WTC11 (cell line): ENCODE results near the gene KCND3. TPM values are rescaled to one million over a fixed set of nuclear protein-coding genes. Genes with fewer than 3 reads are reported as not detected.

Experiments
- ATAC-seq: fragments of 200-7000 bp; cut with Tn5 transposase; 2 replicates; pipeline ENCODE4 v1.10.0; 2021; ENCODE audit warnings: mild to moderate bottlenecking, moderate library complexity
- CTCF ChIA-PET: fragments of 300-600 bp; sonication (Branson Sonifier 250); formaldehyde crosslinking; loops from one replicate; lab custom pipeline; 2021; ENCODE audit warnings: antibody characterized with exemption; lab: Charles Lee
- POLR2A ChIA-PET: fragments of 350-600 bp; sonication (Branson Sonifier 250); formaldehyde crosslinking; loops from one replicate; lab custom pipeline; 2021; ENCODE audit warnings: antibody characterized with exemption; lab: Charles Lee
- DNase-seq: peaks from one replicate; pipeline ENCODE4 v3.0.0; 2021; ENCODE audit warnings: low spot score
- H3K27ac Mint-ChIP-seq: 2 replicates; pipeline ENCODE4 v1.8.0; 2021; ENCODE audit warnings: mixed read lengths
- H3K27me3 Mint-ChIP-seq: 2 replicates; pipeline ENCODE4 v1.8.0; 2021; ENCODE audit warnings: low read depth, mild to moderate bottlenecking, moderate library complexity, mixed read lengths
- H3K36me3 Mint-ChIP-seq: 2 replicates; pipeline ENCODE4 v1.8.0; 2021; ENCODE audit warnings: mixed read lengths
- H3K4me1 Mint-ChIP-seq: 2 replicates; pipeline ENCODE4 v1.8.0; 2022; ENCODE audit warnings: mixed read lengths
- H3K4me3 Mint-ChIP-seq: 2 replicates; pipeline ENCODE4 v1.8.0; 2021; ENCODE audit warnings: mild to moderate bottlenecking, moderate library complexity, mixed read lengths
- H3K9me3 Mint-ChIP-seq: 2 replicates; pipeline ENCODE4 v1.8.0; 2021; ENCODE audit warnings: mixed read lengths
- AFF4 ChIP-seq: sonication (generic); formaldehyde crosslinking; IDR thresholded peaks from 2 replicates; pipeline ENCODE4 v1.8.1; 2023; ENCODE audit warnings: mild to moderate bottlenecking, missing genetic modification reagents, borderline replicate concordance
- ATF3 ChIP-seq: sonication (generic); formaldehyde crosslinking; conservative IDR thresholded peaks from 2 replicates; pipeline ENCODE4 v1.8.1; 2022; ENCODE audit warnings: mild to moderate bottlenecking, missing genetic modification reagents
- HMGA2 ChIP-seq: fragments of 250-450 bp; sonication (Bioruptor Pico); IDR thresholded peaks from 2 replicates; pipeline ENCODE4 v1.4.0; 2021; ENCODE audit warnings: mild to moderate bottlenecking, moderate library complexity
- STAT6 ChIP-seq: sonication (generic); formaldehyde crosslinking; conservative IDR thresholded peaks from 2 replicates; pipeline ENCODE4 v1.8.1; 2023; ENCODE audit warnings: mild to moderate bottlenecking, low read depth, missing genetic modification reagents, moderate library complexity
- ZNF263 ChIP-seq: sonication (generic); formaldehyde crosslinking; IDR thresholded peaks from 2 replicates; pipeline ENCODE4 v1.8.1; 2022; ENCODE audit warnings: low read depth, mild to moderate bottlenecking, moderate library complexity, missing genetic modification reagents
- ZNF317 ChIP-seq: sonication (generic); formaldehyde crosslinking; IDR thresholded peaks from 2 replicates; pipeline ENCODE4 v1.8.1; 2023; ENCODE audit warnings: low read depth, mild to moderate bottlenecking, moderate library complexity, missing genetic modification reagents, borderline replicate concordance
- ZNF416 ChIP-seq: fragments of 250-450 bp; sonication (Bioruptor Pico); IDR thresholded peaks from 2 replicates; pipeline ENCODE4 v1.9.0; 2021; ENCODE audit warnings: mild to moderate bottlenecking, inconsistent platforms
- total RNA-seq: library from RNA; stranded (reverse); gene quantifications from 3 replicates; pipeline ENCODE4 v1.2.3, GENCODE V29; 2021
- TF ChIP-seq, protein P1 (sequence below): sonication (generic); formaldehyde crosslinking; IDR thresholded peaks from 2 replicates; pipeline ENCODE4 v1.8.0; 2023; ENCODE audit warnings: missing genetic modification reagents, mild to moderate bottlenecking, borderline replicate concordance
- TF ChIP-seq, protein P2 (sequence below): sonication (generic); formaldehyde crosslinking; IDR thresholded peaks from 2 replicates; pipeline ENCODE4 v1.8.1; 2023; ENCODE audit warnings: mild to moderate bottlenecking, missing genetic modification reagents

The KCND3 gene
- total RNA-seq, 1 experiment from 2014 or later = 0.35 TPM

DNA sequence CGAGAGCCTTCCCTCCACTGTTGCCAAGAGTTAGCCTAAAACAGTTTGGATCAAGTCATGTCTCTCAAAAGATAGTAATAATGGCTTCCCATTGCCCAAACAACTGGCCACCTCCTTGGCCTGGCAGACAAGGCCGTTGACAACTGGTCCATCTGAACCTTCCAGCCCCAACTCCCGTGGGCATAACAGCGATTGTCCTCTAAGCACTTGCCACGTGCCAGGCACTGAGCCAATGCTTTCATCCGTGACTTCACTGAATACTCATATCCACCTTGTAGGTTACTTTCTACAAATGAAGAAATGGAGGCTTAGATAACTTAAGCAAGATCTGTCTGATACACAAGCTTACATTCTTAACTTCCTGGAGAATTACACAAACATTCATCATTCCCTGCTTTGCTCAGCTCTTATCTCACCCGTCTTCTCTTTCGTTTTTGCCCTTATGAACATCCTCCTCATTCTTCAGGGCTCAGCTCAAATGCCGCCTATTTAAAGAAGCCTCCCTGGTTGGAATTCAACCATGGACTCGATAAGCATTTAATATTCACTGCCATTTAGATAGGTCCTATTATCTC is 106.4 kb downstream of the KCND3 start:
- Mint-ChIP-seq H3K9me3 (no peaks in the 10 kb centered on the region), H3K36me3 (no peaks in the 10 kb centered on the region), H3K27ac (no peak overlapping the region), H3K4me3 (no peak overlapping the region), H3K4me1 (peaks cover 18% of the 10 kb centered on the region), H3K27me3 (no peaks in the 10 kb centered on the region)
- DNase-seq (no peak), ATAC-seq (no peak)
- TF ChIP-seq, protein P1, sequence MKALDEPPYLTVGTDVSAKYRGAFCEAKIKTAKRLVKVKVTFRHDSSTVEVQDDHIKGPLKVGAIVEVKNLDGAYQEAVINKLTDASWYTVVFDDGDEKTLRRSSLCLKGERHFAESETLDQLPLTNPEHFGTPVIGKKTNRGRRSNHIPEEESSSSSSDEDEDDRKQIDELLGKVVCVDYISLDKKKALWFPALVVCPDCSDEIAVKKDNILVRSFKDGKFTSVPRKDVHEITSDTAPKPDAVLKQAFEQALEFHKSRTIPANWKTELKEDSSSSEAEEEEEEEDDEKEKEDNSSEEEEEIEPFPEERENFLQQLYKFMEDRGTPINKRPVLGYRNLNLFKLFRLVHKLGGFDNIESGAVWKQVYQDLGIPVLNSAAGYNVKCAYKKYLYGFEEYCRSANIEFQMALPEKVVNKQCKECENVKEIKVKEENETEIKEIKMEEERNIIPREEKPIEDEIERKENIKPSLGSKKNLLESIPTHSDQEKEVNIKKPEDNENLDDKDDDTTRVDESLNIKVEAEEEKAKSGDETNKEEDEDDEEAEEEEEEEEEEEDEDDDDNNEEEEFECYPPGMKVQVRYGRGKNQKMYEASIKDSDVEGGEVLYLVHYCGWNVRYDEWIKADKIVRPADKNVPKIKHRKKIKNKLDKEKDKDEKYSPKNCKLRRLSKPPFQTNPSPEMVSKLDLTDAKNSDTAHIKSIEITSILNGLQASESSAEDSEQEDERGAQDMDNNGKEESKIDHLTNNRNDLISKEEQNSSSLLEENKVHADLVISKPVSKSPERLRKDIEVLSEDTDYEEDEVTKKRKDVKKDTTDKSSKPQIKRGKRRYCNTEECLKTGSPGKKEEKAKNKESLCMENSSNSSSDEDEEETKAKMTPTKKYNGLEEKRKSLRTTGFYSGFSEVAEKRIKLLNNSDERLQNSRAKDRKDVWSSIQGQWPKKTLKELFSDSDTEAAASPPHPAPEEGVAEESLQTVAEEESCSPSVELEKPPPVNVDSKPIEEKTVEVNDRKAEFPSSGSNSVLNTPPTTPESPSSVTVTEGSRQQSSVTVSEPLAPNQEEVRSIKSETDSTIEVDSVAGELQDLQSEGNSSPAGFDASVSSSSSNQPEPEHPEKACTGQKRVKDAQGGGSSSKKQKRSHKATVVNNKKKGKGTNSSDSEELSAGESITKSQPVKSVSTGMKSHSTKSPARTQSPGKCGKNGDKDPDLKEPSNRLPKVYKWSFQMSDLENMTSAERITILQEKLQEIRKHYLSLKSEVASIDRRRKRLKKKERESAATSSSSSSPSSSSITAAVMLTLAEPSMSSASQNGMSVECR (CRISPR knock-in tag) = no peak
- no peak for TF ChIP-seq HMGA2 (CRISPR knock-in tag)
- no peak for TF ChIP-seq ZNF416
- ChIA-PET POLR2A (no interaction called here), CTCF (no interaction called here)

- DNase-seq (no peak), ATAC-seq (no peak)
- no peaks in the 10 kb centered on the region for H3K9me3 Mint-ChIP-seq
- no peak for TF ChIP-seq ZNF263 (CRISPR knock-in tag)
- TF ChIP-seq, protein P2, sequence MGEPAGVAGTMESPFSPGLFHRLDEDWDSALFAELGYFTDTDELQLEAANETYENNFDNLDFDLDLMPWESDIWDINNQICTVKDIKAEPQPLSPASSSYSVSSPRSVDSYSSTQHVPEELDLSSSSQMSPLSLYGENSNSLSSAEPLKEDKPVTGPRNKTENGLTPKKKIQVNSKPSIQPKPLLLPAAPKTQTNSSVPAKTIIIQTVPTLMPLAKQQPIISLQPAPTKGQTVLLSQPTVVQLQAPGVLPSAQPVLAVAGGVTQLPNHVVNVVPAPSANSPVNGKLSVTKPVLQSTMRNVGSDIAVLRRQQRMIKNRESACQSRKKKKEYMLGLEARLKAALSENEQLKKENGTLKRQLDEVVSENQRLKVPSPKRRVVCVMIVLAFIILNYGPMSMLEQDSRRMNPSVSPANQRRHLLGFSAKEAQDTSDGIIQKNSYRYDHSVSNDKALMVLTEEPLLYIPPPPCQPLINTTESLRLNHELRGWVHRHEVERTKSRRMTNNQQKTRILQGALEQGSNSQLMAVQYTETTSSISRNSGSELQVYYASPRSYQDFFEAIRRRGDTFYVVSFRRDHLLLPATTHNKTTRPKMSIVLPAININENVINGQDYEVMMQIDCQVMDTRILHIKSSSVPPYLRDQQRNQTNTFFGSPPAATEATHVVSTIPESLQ (CRISPR knock-in tag) = no peak
- no peak overlapping the region for H3K4me3 Mint-ChIP-seq
- CTCF ChIA-PET = no interaction called here
- H3K27me3 Mint-ChIP-seq = no peaks in the 10 kb centered on the region
- H3K36me3 Mint-ChIP-seq = no peaks in the 10 kb centered on the region
- no peak overlapping the region for H3K27ac Mint-ChIP-seq
- POLR2A ChIA-PET = no interaction called here
- peaks cover 18% of the 10 kb centered on the region for H3K4me1 Mint-ChIP-seq
Measured at GRCh38 chr1:111882559-111882958, 106.9 kb downstream of the KCND3 start.

GRCh38 chr1:111880881-111881837 is 108.3 kb downstream of the KCND3 start:
- TF ChIP-seq ATF3 (CRISPR knock-in tag) (no peak), AFF4 (CRISPR knock-in tag) (no peak), ZNF317 (no peak), STAT6 (no peak)
- Mint-ChIP-seq H3K9me3 (no peaks in the 10 kb centered on the region), H3K4me3 (no peak overlapping the region), H3K27ac (no peak overlapping the region), H3K4me1 (peaks cover 6% of the 10 kb centered on the region), H3K36me3 (no peaks in the 10 kb centered on the region), H3K27me3 (no peaks in the 10 kb centered on the region)
- ATAC-seq = peak; percentile 30; the same call in 1 of the 2 replicates
- no peak for DNase-seq
- POLR2A ChIA-PET = interaction anchor here (0.5 kb wide), 1 partner anchor 424 kb away, joined by 3 read pairs; no protein-coding TSS in a partner anchor
- CTCF ChIA-PET = no interaction called here
